ENCODE results near the gene SUSD1. TPM values are rescaled to one million over a fixed set of nuclear protein-coding genes. Genes with fewer than 3 reads are reported as not detected.

SUSD1 gene
- total RNA-seq, 1 experiment from 2014 or later, result 7.9 TPM

DNA sequence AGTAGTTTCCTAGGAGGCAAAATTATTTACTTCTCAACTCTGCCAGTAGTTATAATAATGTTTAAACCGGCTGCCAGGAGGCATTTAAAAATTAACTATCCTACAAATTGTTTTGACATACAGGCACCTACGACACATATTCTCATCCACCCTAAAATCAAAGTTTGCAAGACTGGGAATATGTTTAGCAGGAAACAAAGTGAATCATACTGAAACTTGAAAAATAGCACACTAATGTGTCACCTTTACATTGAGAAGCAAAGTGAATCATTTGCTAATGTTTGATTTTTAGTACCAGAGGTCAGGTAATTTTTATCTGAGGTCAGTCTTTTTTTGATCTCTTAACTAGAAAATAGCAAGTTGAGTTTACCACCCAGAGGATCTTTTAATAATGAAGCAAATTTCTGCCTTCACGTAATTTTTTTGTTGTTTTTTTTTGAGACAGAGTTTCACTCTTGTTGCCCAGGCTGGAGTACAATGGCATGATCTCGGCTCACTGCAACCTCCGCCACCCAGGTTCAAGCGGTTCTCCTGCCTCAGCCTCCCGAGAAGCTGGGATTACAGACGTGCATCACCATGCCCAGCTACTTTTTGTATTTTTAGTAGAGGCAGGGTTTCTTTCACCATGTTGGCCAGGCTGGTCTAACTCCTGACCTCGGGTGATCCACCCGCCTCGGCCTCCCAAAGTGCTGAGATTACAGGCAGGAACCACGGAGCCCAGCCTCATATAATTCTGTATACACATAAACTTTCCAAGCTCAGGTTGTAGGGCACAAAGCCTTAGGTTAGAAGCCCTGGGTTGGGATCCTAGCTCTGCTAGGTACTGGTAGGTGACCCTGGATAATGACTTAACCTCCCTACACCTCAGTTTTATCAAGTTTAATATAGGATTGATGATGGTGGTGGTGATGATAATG, 154.2 kb downstream of the SUSD1 start (continued):
- TF ChIP-seq, protein P1, sequence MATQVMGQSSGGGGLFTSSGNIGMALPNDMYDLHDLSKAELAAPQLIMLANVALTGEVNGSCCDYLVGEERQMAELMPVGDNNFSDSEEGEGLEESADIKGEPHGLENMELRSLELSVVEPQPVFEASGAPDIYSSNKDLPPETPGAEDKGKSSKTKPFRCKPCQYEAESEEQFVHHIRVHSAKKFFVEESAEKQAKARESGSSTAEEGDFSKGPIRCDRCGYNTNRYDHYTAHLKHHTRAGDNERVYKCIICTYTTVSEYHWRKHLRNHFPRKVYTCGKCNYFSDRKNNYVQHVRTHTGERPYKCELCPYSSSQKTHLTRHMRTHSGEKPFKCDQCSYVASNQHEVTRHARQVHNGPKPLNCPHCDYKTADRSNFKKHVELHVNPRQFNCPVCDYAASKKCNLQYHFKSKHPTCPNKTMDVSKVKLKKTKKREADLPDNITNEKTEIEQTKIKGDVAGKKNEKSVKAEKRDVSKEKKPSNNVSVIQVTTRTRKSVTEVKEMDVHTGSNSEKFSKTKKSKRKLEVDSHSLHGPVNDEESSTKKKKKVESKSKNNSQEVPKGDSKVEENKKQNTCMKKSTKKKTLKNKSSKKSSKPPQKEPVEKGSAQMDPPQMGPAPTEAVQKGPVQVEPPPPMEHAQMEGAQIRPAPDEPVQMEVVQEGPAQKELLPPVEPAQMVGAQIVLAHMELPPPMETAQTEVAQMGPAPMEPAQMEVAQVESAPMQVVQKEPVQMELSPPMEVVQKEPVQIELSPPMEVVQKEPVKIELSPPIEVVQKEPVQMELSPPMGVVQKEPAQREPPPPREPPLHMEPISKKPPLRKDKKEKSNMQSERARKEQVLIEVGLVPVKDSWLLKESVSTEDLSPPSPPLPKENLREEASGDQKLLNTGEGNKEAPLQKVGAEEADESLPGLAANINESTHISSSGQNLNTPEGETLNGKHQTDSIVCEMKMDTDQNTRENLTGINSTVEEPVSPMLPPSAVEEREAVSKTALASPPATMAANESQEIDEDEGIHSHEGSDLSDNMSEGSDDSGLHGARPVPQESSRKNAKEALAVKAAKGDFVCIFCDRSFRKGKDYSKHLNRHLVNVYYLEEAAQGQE (IDR thresholded peaks at IDR 0.05; ENCODE audit: low read depth), result no peak
- no peak for TF ChIP-seq TCF7L2 (IDR thresholded peaks at IDR 0.05; ENCODE audit: borderline replicate concordance, extremely low read depth, insufficient read depth, insufficient read length)

DNA sequence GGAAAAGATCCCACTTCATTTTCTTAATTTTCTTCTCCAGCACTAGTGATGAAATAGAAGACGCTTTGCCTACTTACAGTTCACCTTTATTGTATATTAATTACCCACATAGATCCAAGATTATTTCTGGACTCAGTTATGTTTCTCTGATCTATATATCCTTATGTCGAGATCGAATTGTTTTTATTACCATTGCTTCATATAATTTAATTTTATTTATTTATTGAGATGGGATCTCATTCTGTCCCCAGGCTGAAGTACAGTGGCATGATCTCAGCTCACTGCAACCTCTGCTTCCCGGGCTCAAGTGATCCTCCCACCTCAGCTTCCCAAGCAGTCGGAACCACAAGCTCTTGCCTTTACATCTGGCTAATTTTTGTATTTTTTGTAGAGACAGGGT, 157.2 kb downstream of the SUSD1 start:
- ChIA-PET RAD21 (ENCODE audit: low non-redundant PET in 1 of 2, low total read pairs in 2 of 2, uncharacterized antibody in 2 of 2, unreplicated experiment in 2 of 2) (no interaction called here), CTCF (no interaction called here), POLR2A (no interaction called here)
- Histone ChIP-seq H4K20me1 (ENCODE audit: insufficient read depth) (no peaks in the 10 kb centered on the region), H2AFZ (ENCODE audit: low read depth, low read length, poor library complexity, severe bottlenecking) (no peak overlapping the region), H3K4me1 (ENCODE audit: control insufficient read depth in 1 of 2, insufficient read depth in 2 of 2, low read length in 2 of 2) (peaks cover 22 to 71% of the 10 kb centered on the region in 2 experiments), H3K4me2 (ENCODE audit: low read length) (no peak overlapping the region), H3K79me2 (ENCODE audit: insufficient read depth, low read length) (no peaks in the 10 kb centered on the region), H3K9ac (ENCODE audit: low read length) (no peak overlapping the region), H3K9me3 (ENCODE audit: control insufficient read depth in 1 of 2, insufficient read depth in 1 of 2, low read depth in 1 of 2, low read length in 2 of 2) (no peaks in the 10 kb centered on the region), H3K27ac (ENCODE audit: low read depth, low read length) (no peak overlapping the region), H3K4me3 (replicated peaks in 1 of 2; ENCODE audit: low read depth in 1 of 2, low read length in 2 of 2) (no peak overlapping the region), H3K27me3 (ENCODE audit: insufficient read depth, low read length) (no peaks in the 10 kb centered on the region), H3K9me2 (ENCODE audit: insufficient read depth) (no peaks in the 10 kb centered on the region), H3K36me3 (ENCODE audit: control insufficient read depth in 1 of 2, insufficient read depth in 2 of 2, low read length in 2 of 2) (no peaks in the 10 kb centered on the region)
- ATAC-seq (no peak), DNase-seq (ENCODE audit: low read depth, low spot score) (no peak)
- no TSS peak for BruUV-seq (replicated peaks)
- intact Hi-C loops (cut with micrococcal nuclease), result no loop called here
- TF ChIP-seq CEBPB (IDR thresholded peaks at IDR 0.05; ENCODE audit: low read depth) (no peak), ZNF274 (IDR thresholded peaks at IDR 0.05; ENCODE audit: low read depth, low read length) (no peak), POLR2AphosphoS5 (IDR thresholded peaks at IDR 0.05; ENCODE audit: low read depth, low read length) (no peak), EZH2 (IDR thresholded peaks at IDR 0.05) (no peak), FOSL1 (IDR thresholded peaks at IDR 0.05; ENCODE audit: low read depth) (no peak)
- TF ChIP-seq, protein P2, sequence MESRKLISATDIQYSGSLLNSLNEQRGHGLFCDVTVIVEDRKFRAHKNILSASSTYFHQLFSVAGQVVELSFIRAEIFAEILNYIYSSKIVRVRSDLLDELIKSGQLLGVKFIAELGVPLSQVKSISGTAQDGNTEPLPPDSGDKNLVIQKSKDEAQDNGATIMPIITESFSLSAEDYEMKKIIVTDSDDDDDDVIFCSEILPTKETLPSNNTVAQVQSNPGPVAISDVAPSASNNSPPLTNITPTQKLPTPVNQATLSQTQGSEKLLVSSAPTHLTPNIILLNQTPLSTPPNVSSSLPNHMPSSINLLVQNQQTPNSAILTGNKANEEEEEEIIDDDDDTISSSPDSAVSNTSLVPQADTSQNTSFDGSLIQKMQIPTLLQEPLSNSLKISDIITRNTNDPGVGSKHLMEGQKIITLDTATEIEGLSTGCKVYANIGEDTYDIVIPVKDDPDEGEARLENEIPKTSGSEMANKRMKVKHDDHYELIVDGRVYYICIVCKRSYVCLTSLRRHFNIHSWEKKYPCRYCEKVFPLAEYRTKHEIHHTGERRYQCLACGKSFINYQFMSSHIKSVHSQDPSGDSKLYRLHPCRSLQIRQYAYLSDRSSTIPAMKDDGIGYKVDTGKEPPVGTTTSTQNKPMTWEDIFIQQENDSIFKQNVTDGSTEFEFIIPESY (IDR thresholded peaks at IDR 0.05; ENCODE audit: extremely low read depth, insufficient replicate concordance, low read length), result no peak
- TF ChIP-seq, protein P3, sequence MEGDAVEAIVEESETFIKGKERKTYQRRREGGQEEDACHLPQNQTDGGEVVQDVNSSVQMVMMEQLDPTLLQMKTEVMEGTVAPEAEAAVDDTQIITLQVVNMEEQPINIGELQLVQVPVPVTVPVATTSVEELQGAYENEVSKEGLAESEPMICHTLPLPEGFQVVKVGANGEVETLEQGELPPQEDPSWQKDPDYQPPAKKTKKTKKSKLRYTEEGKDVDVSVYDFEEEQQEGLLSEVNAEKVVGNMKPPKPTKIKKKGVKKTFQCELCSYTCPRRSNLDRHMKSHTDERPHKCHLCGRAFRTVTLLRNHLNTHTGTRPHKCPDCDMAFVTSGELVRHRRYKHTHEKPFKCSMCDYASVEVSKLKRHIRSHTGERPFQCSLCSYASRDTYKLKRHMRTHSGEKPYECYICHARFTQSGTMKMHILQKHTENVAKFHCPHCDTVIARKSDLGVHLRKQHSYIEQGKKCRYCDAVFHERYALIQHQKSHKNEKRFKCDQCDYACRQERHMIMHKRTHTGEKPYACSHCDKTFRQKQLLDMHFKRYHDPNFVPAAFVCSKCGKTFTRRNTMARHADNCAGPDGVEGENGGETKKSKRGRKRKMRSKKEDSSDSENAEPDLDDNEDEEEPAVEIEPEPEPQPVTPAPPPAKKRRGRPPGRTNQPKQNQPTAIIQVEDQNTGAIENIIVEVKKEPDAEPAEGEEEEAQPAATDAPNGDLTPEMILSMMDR (IDR thresholded peaks at IDR 0.05 in 2 of 3, conservative IDR thresholded peaks at IDR 0.05 in 1 of 3; ENCODE audit: borderline replicate concordance in 1 of 3, insufficient read depth in 1 of 3, low read depth in 2 of 3, low read length in 2 of 3), result no peak
- TF ChIP-seq, protein P1 (IDR thresholded peaks at IDR 0.05; ENCODE audit: low read depth), result no peak

Measured in HCT116 (cell line).